NCI-H146 treated with DMSO at 0.1 percent for 48 hours (cell line): Measurements from ENCODE around the gene CACNB4.
"Not testable (repeated sequence)": the region's sequence is repeated elsewhere in the genome, so short reads cannot be mapped to it uniquely, and the experiment has no call there.

Experiments used
- DNase-seq: peaks from one replicate; lab custom pipeline; 2025; ENCODE audit not compliant: unreplicated experiment; lab: John Stamatoyannopoulos, UW

The CACNB4 gene

GRCh38 chr2:152054593-152054992 is 44.3 kb downstream of the CACNB4 start:
- DNase-seq: no peak

- DNase-seq: no peak
Observed at GRCh38 chr2:152051436-152051835, 47.4 kb downstream of the CACNB4 start.

GRCh38 chr2:152050915-152051314 is 47.9 kb downstream of the CACNB4 start:
- DNase-seq: no peak

- no peak for DNase-seq
Observed at GRCh38 chr2:152050341-152050740, 48.5 kb downstream of the CACNB4 start.

GRCh38 chr2:152049541-152049940 is 49.3 kb downstream of the CACNB4 start:
- no peak for DNase-seq

- no peak for DNase-seq
Observed at GRCh38 chr2:152047824-152048471, 50.9 kb downstream of the CACNB4 start.

GRCh38 chr2:152046940-152047339 is 51.9 kb downstream of the CACNB4 start:
- DNase-seq: no peak

- DNase-seq: no peak
Observed at GRCh38 chr2:152042636-152043615, 55.9 kb downstream of the CACNB4 start.

- DNase-seq: no peak
Observed at GRCh38 chr2:152038441-152038958, 60.3 kb downstream of the CACNB4 start.

- DNase-seq: no peak
Observed at GRCh38 chr2:152037743-152038435, 61.0 kb downstream of the CACNB4 start.

- DNase-seq: peak; percentile 27
Observed at GRCh38 chr2:152036611-152037469, 62.0 kb downstream of the CACNB4 start.

- DNase-seq: no peak
Observed at GRCh38 chr2:152034257-152034801, 64.5 kb downstream of the CACNB4 start.

- no peak for DNase-seq
Observed at GRCh38 chr2:152033011-152033925, 65.6 kb downstream of the CACNB4 start.

- no peak for DNase-seq
Observed at GRCh38 chr2:152031747-152032306, 67.0 kb downstream of the CACNB4 start.

GRCh38 chr2:152030596-152031328 is 68.1 kb downstream of the CACNB4 start:
- DNase-seq: not testable (repeated sequence)

GRCh38 chr2:152028182-152028862 is 70.5 kb downstream of the CACNB4 start:
- DNase-seq: no peak

- peak; percentile 72 for DNase-seq
Observed at GRCh38 chr2:152025678-152026287, 73.1 kb downstream of the CACNB4 start.
